Measurements from ENCODE around the gene DOK7.

DNA sequence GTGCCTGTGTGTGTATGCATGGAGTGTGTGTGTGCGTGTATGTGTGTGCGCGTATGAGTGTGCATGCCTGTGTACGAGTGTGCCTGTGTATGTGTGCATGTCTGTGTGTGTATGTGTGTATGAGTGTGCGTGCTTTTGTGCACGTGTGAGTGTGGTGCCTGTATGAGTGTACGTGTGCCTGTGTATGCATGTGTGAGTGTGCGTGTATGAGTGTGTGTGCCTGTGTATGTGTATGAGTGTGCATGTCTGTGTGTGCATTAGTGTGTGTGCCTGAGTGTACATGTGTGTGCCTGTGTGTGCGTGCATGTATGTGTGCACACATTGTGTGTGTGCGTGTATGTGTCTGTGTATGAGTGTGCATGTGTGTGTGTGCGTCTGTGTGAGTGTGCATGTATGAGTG lies 5.7 kb downstream of the DOK7 start:
- TF ChIP-seq, protein P1, sequence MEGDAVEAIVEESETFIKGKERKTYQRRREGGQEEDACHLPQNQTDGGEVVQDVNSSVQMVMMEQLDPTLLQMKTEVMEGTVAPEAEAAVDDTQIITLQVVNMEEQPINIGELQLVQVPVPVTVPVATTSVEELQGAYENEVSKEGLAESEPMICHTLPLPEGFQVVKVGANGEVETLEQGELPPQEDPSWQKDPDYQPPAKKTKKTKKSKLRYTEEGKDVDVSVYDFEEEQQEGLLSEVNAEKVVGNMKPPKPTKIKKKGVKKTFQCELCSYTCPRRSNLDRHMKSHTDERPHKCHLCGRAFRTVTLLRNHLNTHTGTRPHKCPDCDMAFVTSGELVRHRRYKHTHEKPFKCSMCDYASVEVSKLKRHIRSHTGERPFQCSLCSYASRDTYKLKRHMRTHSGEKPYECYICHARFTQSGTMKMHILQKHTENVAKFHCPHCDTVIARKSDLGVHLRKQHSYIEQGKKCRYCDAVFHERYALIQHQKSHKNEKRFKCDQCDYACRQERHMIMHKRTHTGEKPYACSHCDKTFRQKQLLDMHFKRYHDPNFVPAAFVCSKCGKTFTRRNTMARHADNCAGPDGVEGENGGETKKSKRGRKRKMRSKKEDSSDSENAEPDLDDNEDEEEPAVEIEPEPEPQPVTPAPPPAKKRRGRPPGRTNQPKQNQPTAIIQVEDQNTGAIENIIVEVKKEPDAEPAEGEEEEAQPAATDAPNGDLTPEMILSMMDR (IDR thresholded peaks at IDR 0.05), result no peak
- TF ChIP-seq POLR2A (IDR thresholded peaks at IDR 0.05), result no peak
